ENCODE data around the gene NGFR.

Gene NGFR

DNA sequence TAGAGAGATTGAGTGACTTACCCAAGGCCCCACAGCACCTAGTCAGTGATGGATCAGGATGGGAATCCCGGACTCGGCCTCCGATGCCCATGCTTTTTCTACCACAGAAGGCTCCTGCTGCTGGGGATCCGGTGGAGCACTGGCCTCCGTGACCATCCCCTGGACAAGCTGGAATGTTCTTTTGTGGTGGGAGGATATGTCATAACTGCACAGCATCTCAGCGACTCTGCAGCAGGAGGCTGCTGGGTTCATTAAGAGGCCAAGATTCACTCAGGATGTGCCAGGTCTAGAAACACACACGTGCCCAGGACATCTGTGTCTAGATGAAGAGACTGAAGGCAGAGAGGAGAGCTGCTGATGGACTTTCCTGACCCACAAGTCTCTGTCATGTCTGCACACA is 34.7 kb upstream of the NGFR start:
- no peak for DNase-seq (ENCODE audit: low read depth)
- no peak overlapping the region for H3K4me3 ChIP-seq (ENCODE audit: low read length)
- TF ChIP-seq, protein P1, sequence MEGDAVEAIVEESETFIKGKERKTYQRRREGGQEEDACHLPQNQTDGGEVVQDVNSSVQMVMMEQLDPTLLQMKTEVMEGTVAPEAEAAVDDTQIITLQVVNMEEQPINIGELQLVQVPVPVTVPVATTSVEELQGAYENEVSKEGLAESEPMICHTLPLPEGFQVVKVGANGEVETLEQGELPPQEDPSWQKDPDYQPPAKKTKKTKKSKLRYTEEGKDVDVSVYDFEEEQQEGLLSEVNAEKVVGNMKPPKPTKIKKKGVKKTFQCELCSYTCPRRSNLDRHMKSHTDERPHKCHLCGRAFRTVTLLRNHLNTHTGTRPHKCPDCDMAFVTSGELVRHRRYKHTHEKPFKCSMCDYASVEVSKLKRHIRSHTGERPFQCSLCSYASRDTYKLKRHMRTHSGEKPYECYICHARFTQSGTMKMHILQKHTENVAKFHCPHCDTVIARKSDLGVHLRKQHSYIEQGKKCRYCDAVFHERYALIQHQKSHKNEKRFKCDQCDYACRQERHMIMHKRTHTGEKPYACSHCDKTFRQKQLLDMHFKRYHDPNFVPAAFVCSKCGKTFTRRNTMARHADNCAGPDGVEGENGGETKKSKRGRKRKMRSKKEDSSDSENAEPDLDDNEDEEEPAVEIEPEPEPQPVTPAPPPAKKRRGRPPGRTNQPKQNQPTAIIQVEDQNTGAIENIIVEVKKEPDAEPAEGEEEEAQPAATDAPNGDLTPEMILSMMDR (conservative IDR thresholded peaks at IDR 0.05; ENCODE audit: low read depth, low read length): no peak

DNA sequence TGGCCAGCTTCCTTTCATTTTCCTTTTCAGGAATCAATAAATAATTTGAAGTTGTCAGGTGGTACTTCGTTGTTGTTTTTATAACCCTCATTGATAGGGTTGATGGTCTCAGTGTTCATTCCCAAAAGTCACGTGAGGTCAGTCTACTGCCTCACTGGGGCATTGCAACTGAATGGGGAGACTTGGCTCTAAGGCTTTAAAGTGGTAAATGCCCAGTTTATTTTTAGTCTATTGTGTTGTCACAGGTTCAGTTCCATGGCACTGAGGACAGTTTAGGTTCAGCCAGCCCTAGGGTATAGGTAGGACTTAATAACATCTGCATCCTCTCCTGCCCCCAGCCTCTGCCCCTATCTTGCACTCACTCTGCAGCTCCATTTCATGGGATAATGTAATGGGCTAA is 33.5 kb upstream of the NGFR start:
- TF ChIP-seq, protein P1 (conservative IDR thresholded peaks at IDR 0.05; ENCODE audit: low read depth, low read length): no peak
- H3K4me3 ChIP-seq (ENCODE audit: low read length): no peak overlapping the region
- no peak for DNase-seq (ENCODE audit: low read depth)

DNA sequence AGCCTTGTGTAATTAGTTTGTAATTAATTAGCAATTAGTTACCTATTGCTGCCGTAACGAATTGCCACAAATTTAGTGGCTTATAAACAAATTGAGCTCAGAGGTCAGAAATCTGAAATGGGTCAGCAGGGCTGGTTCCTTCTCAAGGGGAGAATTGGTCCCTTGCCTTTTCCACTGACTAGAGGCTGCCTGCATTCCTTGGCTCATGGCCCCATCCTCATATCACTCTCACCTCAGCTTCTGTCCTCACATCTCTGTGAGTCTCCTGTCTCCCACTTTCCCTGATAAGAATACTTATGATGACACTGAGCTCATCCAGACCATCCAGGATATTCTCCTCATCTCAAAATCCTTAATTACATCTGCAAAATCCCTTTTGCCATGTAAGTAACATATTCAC is 31.0 kb upstream of the NGFR start:
- H3K4me3 ChIP-seq (ENCODE audit: low read length): no peak overlapping the region
- DNase-seq (ENCODE audit: low read depth): no peak
- TF ChIP-seq, protein P1 (conservative IDR thresholded peaks at IDR 0.05; ENCODE audit: low read depth, low read length): no peak

DNA sequence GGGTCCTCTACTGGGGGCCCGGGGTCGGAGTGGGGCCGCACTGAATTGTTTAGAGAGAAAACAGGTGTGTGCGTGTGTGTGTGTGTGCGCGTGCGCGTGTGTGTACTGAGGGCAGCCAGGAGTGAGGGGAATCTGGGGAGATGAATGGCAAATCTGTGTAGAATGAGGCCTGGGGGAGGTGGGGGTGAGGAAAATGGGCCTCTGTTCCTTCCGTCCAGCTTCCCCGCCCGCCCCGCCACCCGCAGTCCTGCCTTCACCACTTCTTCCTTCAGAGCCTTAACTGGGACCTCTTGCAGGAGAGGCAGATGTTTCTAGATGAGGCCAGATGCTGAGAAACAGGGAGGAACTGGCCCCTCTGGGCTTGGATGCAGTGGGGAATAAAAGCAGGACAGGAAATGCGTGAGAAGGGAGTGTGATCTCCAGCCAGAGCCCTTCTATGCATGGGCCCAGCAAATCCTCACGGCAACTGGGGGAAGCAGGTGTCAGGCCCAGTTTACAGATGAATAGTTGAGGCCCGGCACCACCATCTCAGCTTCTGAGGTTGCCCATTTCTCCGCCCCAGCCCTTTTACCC is 29.7 kb upstream of the NGFR start:
- TF ChIP-seq, protein P1 (conservative IDR thresholded peaks at IDR 0.05; ENCODE audit: low read depth, low read length): no peak
- no peak overlapping the region for H3K4me3 ChIP-seq (ENCODE audit: low read length)
- DNase-seq (ENCODE audit: low read depth): no peak

DNA sequence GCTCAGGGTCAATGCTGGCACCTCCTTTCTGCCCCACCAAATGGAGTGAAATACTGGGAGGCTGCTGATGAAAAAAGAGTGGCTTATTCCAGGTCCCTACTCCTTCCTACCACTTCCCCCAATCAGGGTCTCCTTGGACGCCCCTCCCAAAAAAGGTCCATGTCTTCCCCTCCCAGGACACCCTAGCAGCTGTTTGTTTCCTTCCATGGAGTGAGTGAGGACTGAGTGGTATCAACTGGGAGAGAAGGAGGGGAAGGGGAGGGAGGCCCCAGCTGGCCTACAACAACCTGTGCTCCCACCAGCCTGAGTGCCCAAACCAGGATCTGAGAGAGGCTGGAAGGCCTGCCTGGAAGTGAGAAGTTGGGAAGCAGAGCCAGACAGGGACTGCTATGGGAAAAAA is 28.7 kb upstream of the NGFR start:
- TF ChIP-seq, protein P1 (conservative IDR thresholded peaks at IDR 0.05; ENCODE audit: low read depth, low read length): no peak
- H3K4me3 ChIP-seq (ENCODE audit: low read length): no peak overlapping the region

DNA sequence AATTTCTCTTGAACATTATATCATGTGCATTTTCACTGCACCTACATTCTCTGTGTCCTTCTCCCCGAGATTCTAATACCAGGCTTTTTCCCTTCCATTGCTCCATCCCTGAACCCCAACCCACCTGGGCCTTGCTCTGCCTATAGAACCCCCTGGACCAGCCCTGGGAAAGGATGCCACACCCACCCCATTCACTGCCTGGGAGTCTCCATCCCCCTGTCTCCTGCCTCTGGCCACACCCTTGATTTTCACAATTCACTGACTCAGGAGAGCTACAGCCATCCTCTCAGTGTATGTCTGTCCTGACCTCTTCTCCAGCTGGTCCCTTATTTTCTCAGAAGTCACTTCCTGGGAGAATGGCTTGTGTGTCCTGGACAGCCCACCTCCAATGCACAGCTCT is 27.9 kb upstream of the NGFR start:
- DNase-seq (ENCODE audit: low read depth): no peak
- TF ChIP-seq, protein P1 (conservative IDR thresholded peaks at IDR 0.05; ENCODE audit: low read depth, low read length): no peak
- H3K4me3 ChIP-seq (ENCODE audit: low read length): no peak overlapping the region

More for the DNA sequence above, 28.7 kb upstream of the NGFR start:
- DNase-seq (ENCODE audit: low read depth): no peak

DNA sequence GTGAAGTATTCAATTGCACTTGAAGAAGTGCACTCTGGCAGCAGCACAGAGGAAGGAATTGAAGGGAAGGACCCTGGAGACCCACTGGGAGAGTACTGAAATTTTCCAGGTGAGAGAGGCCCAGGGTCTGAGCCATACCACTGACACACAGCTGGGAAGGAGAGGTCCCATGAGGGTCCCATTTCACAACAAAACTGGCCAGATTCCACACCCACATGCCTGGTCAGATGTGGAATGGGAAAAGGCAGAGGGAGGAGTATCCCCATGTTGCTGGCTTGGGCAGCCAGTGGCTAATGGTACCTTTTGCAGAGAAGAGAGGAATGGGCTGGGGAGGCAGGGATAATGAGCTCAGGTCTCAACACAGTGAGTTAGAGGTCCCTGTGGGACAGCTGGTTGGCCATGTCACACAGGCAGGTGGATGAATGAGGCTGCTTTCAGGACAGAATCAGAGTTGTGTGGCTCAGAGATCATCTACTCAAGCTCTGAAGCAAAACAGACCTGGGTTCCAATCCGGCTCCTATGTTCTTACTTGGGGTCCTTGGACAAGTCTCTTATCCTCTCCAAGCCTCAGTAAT is 26.2 kb upstream of the NGFR start:
- no peak overlapping the region for H3K4me3 ChIP-seq (ENCODE audit: low read length)
- TF ChIP-seq, protein P1 (conservative IDR thresholded peaks at IDR 0.05; ENCODE audit: low read depth, low read length): no peak
- no peak for DNase-seq (ENCODE audit: low read depth)
